H9 (cell line): Measurements from ENCODE around the gene PHYHIPL. TPM values are rescaled to one million over a fixed set of nuclear protein-coding genes. Genes with fewer than 3 reads are reported as not detected.

ENCODE experiments used
- DNase-seq: peaks from one replicate; pipeline ENCODE4 v3.0.0-alpha.2; 2017
- H2AFZ ChIP-seq: one replicate; pipeline ENCODE4 v1.6.1; 2013; ENCODE audit warnings: mild to moderate bottlenecking, low read length, control low read depth, moderate library complexity
- H2AK5ac ChIP-seq: 2 replicates; pipeline ENCODE4 v1.6.1; 2013; ENCODE audit warnings: low read length, control low read depth, mixed read lengths; ENCODE audit not compliant: insufficient read length
- H2BK120ac ChIP-seq: one replicate; pipeline ENCODE4 v1.6.1; 2013; ENCODE audit warnings: low read depth, mild to moderate bottlenecking, low read length, control low read depth, inconsistent platforms; ENCODE audit not compliant: poor library complexity, severe bottlenecking
- H2BK12ac ChIP-seq: 2 replicates; pipeline ENCODE4 v1.6.1; 2013; ENCODE audit warnings: low read length, control low read depth, mixed read lengths, low read depth; ENCODE audit not compliant: insufficient read length
- H2BK15ac ChIP-seq: 2 replicates; pipeline ENCODE4 v1.6.1; 2013; ENCODE audit warnings: low read depth, low read length, control low read depth
- H2BK20ac ChIP-seq: one replicate; pipeline ENCODE4 v1.6.1; 2013; ENCODE audit warnings: low read depth, mild to moderate bottlenecking, low read length, control low read depth, inconsistent platforms; ENCODE audit not compliant: poor library complexity, severe bottlenecking
- H2BK5ac ChIP-seq: 2 replicates; pipeline ENCODE4 v1.6.1; 2013; ENCODE audit warnings: low read length, control low read depth, mixed read lengths; ENCODE audit not compliant: insufficient read length
- H3K14ac ChIP-seq: 2 replicates; pipeline ENCODE4 v1.6.1; 2013; ENCODE audit warnings: low read length, control low read depth; ENCODE audit not compliant: insufficient read depth
- H3K18ac ChIP-seq: 2 replicates; pipeline ENCODE4 v1.6.1; 2013; ENCODE audit warnings: low read depth, mild to moderate bottlenecking, mixed read lengths, low read length, control low read depth; ENCODE audit not compliant: insufficient read length
- H3K23ac ChIP-seq: 2 replicates; pipeline ENCODE4 v1.6.1; 2013; ENCODE audit warnings: low read length, control low read depth, mixed read lengths, low read depth; ENCODE audit not compliant: insufficient read length
- H3K23me2 ChIP-seq: 2 replicates; pipeline ENCODE4 v1.6.1; 2013; ENCODE audit warnings: low read depth, mild to moderate bottlenecking, mixed read lengths, low read length, control low read depth; ENCODE audit not compliant: insufficient read length, poor library complexity, severe bottlenecking
- H3K27ac ChIP-seq: 2 replicates; pipeline ENCODE4 v1.5.1; 2013; ENCODE audit warnings: low read length, control low read depth, mixed read lengths, low read depth; ENCODE audit not compliant: insufficient read length
- H3K27me3 ChIP-seq: 2 replicates; pipeline ENCODE4 v1.6.1; 2013; ENCODE audit warnings: low read length, control low read depth, inconsistent platforms; ENCODE audit not compliant: insufficient read depth
- H3K4ac ChIP-seq: 2 replicates; pipeline ENCODE4 v1.6.1; 2013; ENCODE audit warnings: low read depth, mild to moderate bottlenecking, control low read depth, inconsistent platforms, low read length, moderate library complexity
- H3K4me1 ChIP-seq: 2 replicates; pipeline ENCODE4 v1.6.1; 2013; ENCODE audit warnings: low read length, control low read depth, inconsistent platforms; ENCODE audit not compliant: insufficient read depth
- H3K4me2 ChIP-seq: 2 replicates; pipeline ENCODE4 v1.6.1; 2013; ENCODE audit warnings: low read length, control low read depth, mixed read lengths; ENCODE audit not compliant: insufficient read length, insufficient read depth
- H3K56ac ChIP-seq: 2 replicates; pipeline ENCODE4 v1.6.1; 2013; ENCODE audit warnings: low read depth, mild to moderate bottlenecking, mixed read lengths, low read length, control low read depth; ENCODE audit not compliant: insufficient read length
- H3K79me1 ChIP-seq: 2 replicates; pipeline ENCODE4 v1.6.1; 2013; ENCODE audit warnings: low read depth, mild to moderate bottlenecking, moderate library complexity, low read length, control low read depth, inconsistent platforms; ENCODE audit not compliant: insufficient read depth, poor library complexity, severe bottlenecking
- H3K79me2 ChIP-seq: 2 replicates; pipeline ENCODE4 v1.6.1; 2013; ENCODE audit warnings: low read length, control low read depth, inconsistent platforms; ENCODE audit not compliant: insufficient read depth
- H3K9ac ChIP-seq: 2 replicates; pipeline ENCODE4 v1.6.1; 2013; ENCODE audit warnings: low read length, control low read depth, mixed read lengths; ENCODE audit not compliant: insufficient read length; ENCODE audit errors: extremely low read depth
- H3K9me3 ChIP-seq: one replicate; pipeline ENCODE4 v1.6.1; 2013; ENCODE audit warnings: low read depth, low read length, inconsistent platforms; ENCODE audit not compliant: control insufficient read depth
- H3T11ph ChIP-seq: one replicate; pipeline ENCODE4 v1.6.1; 2013; ENCODE audit warnings: mild to moderate bottlenecking, low read length, control low read depth, inconsistent platforms
- H4K20me1 ChIP-seq: one replicate; pipeline ENCODE4 v1.6.1; 2013; ENCODE audit not compliant: control insufficient read depth, insufficient read length, insufficient read depth
- H4K5ac ChIP-seq: 2 replicates; pipeline ENCODE4 v1.6.1; 2013; ENCODE audit warnings: low read depth, mild to moderate bottlenecking, mixed read lengths, low read length, control low read depth; ENCODE audit not compliant: insufficient read length
- H4K8ac ChIP-seq: replicated peaks from 2 replicates; pipeline ENCODE4 v1.6.1; 2013; ENCODE audit warnings: low read length, control low read depth, mixed read lengths, low read depth; ENCODE audit not compliant: insufficient read length
- H4K91ac ChIP-seq: 2 replicates; pipeline ENCODE4 v1.6.1; 2013; ENCODE audit warnings: low read depth, mild to moderate bottlenecking, moderate library complexity, mixed read lengths, low read length, control low read depth; ENCODE audit not compliant: insufficient read length
- H3K27ac Mint-ChIP-seq, 3 experiments: 2 replicates in 2 of 3; 3 replicates in 1 of 3; pipeline ENCODE4 v1.8.0; 2020 to 2021; ENCODE audit warnings: mixed read lengths in 3 of 3, mild to moderate bottlenecking in 1 of 3, moderate library complexity in 1 of 3
- H3K27me3 Mint-ChIP-seq: 2 replicates; pipeline ENCODE4 v1.8.0; 2021; ENCODE audit warnings: low read depth, mild to moderate bottlenecking, moderate library complexity, mixed read lengths
- H3K36me3 Mint-ChIP-seq, 3 experiments: 2 replicates in 2 of 3; 3 replicates in 1 of 3; pipeline ENCODE4 v1.8.0; 2020 to 2021; ENCODE audit warnings: low read depth in 3 of 3, mixed read lengths in 3 of 3; ENCODE audit not compliant: insufficient read depth in 1 of 3
- H3K4me1 Mint-ChIP-seq, 2 experiments: 2 replicates each; pipeline ENCODE4 v1.8.0; 2020; ENCODE audit warnings: mixed read lengths in 2 of 2
- H3K4me3 Mint-ChIP-seq, 2 experiments: 2 replicates in 1 of 2; 3 replicates in 1 of 2; pipeline ENCODE4 v1.8.0; 2020 to 2021; ENCODE audit warnings: mild to moderate bottlenecking in 2 of 2, mixed read lengths in 2 of 2, moderate library complexity in 1 of 2
- H3K9me3 Mint-ChIP-seq, 2 experiments: 2 replicates in 1 of 2; 3 replicates in 1 of 2; pipeline ENCODE4 v1.8.0; 2020; ENCODE audit warnings: mild to moderate bottlenecking in 2 of 2, mixed read lengths in 2 of 2, moderate library complexity in 1 of 2
- WGBS: extraction: QIAGEN DNeasy Blood & Tissue Kit; methylation state at CpG from one replicate; pipeline ENCODE4 v1.1.7; 2013; ENCODE audit warnings: missing lambda C conversion rate, low lambda C conversion rate, mixed read lengths; ENCODE audit not compliant: insufficient read length; ENCODE audit errors: extremely low coverage; 5-methylcytosine and 5-hydroxymethylcytosine counted together
- total RNA-seq: library from RNA; stranded (reverse); gene quantifications from 2 replicates; pipeline ENCODE4 v1.2.1, GENCODE V29; 2021
- TF ChIP-seq, protein P1 (sequence below): fragments of 200-600 bp; sonication (generic); conservative IDR thresholded peaks from 3 replicates; pipeline ENCODE4 v1.8.0; 2021; ENCODE audit warnings: antibody characterized with exemption, mild to moderate bottlenecking

The PHYHIPL gene
- total RNA-seq, 1 experiment from 2014 or later, result 0.44 TPM

- H2AK5ac ChIP-seq, result no peak overlapping the region
- no peak overlapping the region for H3K27ac ChIP-seq
- H2BK12ac ChIP-seq, result no peak overlapping the region
- no peaks in the 10 kb centered on the region for H3K4me1 ChIP-seq
- no peaks in the 10 kb centered on the region for H3K9me3 ChIP-seq
- H2BK120ac ChIP-seq, result no peak overlapping the region
- no peak overlapping the region for H4K5ac ChIP-seq
- no peak overlapping the region for H3K14ac ChIP-seq
- H3K18ac ChIP-seq, result no peak overlapping the region
- no peak overlapping the region for H2AFZ ChIP-seq
- H3K27me3 ChIP-seq, result no peaks in the 10 kb centered on the region
- no peak overlapping the region for H2BK15ac ChIP-seq
- no peaks in the 10 kb centered on the region for H4K20me1 ChIP-seq
- no peak overlapping the region for H3K9ac ChIP-seq
- Mint-ChIP-seq H3K4me1 (no peaks in the 10 kb centered on the region), H3K27me3 (peaks cover 2% of the 10 kb centered on the region), H3K4me3 (no peak overlapping the region), H3K36me3 (no peaks in the 10 kb centered on the region), H3K27ac (no peak overlapping the region), H3K9me3 (no peaks in the 10 kb centered on the region)
- no peak overlapping the region for H3K56ac ChIP-seq
- H4K8ac ChIP-seq, result no peak overlapping the region
- H3K79me1 ChIP-seq, result no peaks in the 10 kb centered on the region
- DNase-seq, result no peak
- TF ChIP-seq, protein P1, sequence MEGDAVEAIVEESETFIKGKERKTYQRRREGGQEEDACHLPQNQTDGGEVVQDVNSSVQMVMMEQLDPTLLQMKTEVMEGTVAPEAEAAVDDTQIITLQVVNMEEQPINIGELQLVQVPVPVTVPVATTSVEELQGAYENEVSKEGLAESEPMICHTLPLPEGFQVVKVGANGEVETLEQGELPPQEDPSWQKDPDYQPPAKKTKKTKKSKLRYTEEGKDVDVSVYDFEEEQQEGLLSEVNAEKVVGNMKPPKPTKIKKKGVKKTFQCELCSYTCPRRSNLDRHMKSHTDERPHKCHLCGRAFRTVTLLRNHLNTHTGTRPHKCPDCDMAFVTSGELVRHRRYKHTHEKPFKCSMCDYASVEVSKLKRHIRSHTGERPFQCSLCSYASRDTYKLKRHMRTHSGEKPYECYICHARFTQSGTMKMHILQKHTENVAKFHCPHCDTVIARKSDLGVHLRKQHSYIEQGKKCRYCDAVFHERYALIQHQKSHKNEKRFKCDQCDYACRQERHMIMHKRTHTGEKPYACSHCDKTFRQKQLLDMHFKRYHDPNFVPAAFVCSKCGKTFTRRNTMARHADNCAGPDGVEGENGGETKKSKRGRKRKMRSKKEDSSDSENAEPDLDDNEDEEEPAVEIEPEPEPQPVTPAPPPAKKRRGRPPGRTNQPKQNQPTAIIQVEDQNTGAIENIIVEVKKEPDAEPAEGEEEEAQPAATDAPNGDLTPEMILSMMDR, result no peak
- H3K4me2 ChIP-seq, result no peak overlapping the region
- no peak overlapping the region for H2BK20ac ChIP-seq
- H3K79me2 ChIP-seq, result no peaks in the 10 kb centered on the region
- no peak overlapping the region for H3K23ac ChIP-seq
- H4K91ac ChIP-seq, result no peak overlapping the region
- H3K4ac ChIP-seq, result no peak overlapping the region
- H2BK5ac ChIP-seq, result no peak overlapping the region
- H3K23me2 ChIP-seq, result no peaks in the 10 kb centered on the region
- no peak overlapping the region for H3T11ph ChIP-seq
- WGBS, result 100% methylated on average over 1 of the region's 3 CpGs
Observed at GRCh38 chr10:59270492-59270891, 94.0 kb downstream of the PHYHIPL start.
